Suprapubic skin (tissue), 4 donors: Measurements from ENCODE around the gene HOXA4.

ENCODE experiments used
- EP300 ChIP-seq: sonication (generic); formaldehyde crosslinking; IDR thresholded peaks from one replicate; pipeline ENCODE4 v1.6.1; 2017; ENCODE audit warnings: antibody characterized with exemption
- POLR2A ChIP-seq, 2 donors: fragments of 450-650 bp; IDR thresholded peaks; one replicate each; pipeline ENCODE4 v1.6.1; 2017; ENCODE audit warnings: antibody characterized with exemption in 2 of 2, mild to moderate bottlenecking in 2 of 2, moderate library complexity in 2 of 2
- POLR2AphosphoS5 ChIP-seq, 3 donors: sonication (generic); formaldehyde crosslinking; IDR thresholded peaks; one replicate each; pipeline ENCODE4 v1.6.1; 2017; ENCODE audit warnings: antibody characterized with exemption in 3 of 3
- TF ChIP-seq, protein P1 (sequence below), 2 donors: fragments of 200-600 bp in 1 of 2; fragments of 450-650 bp in 1 of 2; sonication (generic) in 1 of 2; IDR thresholded peaks; one replicate each; pipeline ENCODE4 v1.5.1; 2016 to 2019; ENCODE audit warnings: antibody characterized with exemption in 2 of 2, mild to moderate bottlenecking in 1 of 2, moderate library complexity in 1 of 2

DNA sequence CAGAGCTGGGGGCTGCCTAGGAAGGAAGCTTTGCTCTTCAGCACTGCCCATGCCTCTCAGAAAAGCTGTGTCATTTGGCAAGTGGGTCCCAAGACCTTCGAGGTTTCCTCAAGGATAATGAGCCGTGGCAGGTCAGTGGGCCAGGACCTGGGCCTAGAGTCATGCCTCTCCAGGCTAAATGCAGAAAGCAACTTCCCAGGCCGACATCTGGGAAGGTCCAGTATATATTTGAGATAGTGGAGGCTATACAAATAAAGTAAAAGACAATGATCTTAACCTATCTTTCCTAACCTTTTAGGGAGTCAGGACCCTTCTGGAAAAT, 45.9 kb upstream of the HOXA4 start:
- TF ChIP-seq, protein P1, sequence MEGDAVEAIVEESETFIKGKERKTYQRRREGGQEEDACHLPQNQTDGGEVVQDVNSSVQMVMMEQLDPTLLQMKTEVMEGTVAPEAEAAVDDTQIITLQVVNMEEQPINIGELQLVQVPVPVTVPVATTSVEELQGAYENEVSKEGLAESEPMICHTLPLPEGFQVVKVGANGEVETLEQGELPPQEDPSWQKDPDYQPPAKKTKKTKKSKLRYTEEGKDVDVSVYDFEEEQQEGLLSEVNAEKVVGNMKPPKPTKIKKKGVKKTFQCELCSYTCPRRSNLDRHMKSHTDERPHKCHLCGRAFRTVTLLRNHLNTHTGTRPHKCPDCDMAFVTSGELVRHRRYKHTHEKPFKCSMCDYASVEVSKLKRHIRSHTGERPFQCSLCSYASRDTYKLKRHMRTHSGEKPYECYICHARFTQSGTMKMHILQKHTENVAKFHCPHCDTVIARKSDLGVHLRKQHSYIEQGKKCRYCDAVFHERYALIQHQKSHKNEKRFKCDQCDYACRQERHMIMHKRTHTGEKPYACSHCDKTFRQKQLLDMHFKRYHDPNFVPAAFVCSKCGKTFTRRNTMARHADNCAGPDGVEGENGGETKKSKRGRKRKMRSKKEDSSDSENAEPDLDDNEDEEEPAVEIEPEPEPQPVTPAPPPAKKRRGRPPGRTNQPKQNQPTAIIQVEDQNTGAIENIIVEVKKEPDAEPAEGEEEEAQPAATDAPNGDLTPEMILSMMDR (IDR thresholded peaks at IDR 0.05) = no peak
- no peak for TF ChIP-seq POLR2A (IDR thresholded peaks at IDR 0.05)
- TF ChIP-seq POLR2AphosphoS5 (IDR thresholded peaks at IDR 0.05) = no peak
- no peak for TF ChIP-seq EP300
